Right cardiac atrium (tissue), 5 donors: ENCODE data around the gene PRAMEF18. TPM values are rescaled to one million over a fixed set of nuclear protein-coding genes. Genes with fewer than 3 reads are reported as not detected.

ENCODE experiments used
- polyA plus RNA-seq: library from polyadenylated mRNA; stranded (reverse); fragments of 200-250 nt; gene quantifications from one replicate; pipeline ENCODE4 v1.2.3, GENCODE V29; 2013
- total RNA-seq, 4 donors: library from RNA; stranded (reverse); fragmentation: NEBNext Ultra II Directional; extraction: Animal tissue kit (Norgen Biotek cat#: 25700); gene quantifications; one replicate each; pipeline ENCODE4 v1.2.1, GENCODE V29; 2021
- donor health status: healthy with polysubstance abuse.
- donor health status: DM: no; HTN: yes; CAD: no.
- donor health status: DM: no; HTN: no; CAD: no.
- donor health status: DM: no; HTN: yes; CAD: no; lungs with severe emphysema.
- donor health status: DM: yes; HTN: yes; CAD: no.

The PRAMEF18 gene
- total and polyA plus RNA-seq, 5 donors, result not detected

Other genes starting within 250 kb of the PRAMEF18 start
- gene PRAMEF27, start 169.6 kb downstream of the PRAMEF18 start, total RNA-seq, result not detected
- not detected for gene PRAMEF27, start 169.6 kb downstream of the PRAMEF18 start, polyA plus RNA-seq
- not detected for gene HNRNPCL3, start 165.4 kb downstream of the PRAMEF18 start, total RNA-seq
- not detected for gene HNRNPCL3, start 165.4 kb downstream of the PRAMEF18 start, polyA plus RNA-seq
- not detected for gene PRAMEF25, start 155.4 kb downstream of the PRAMEF18 start, total RNA-seq
- gene PRAMEF25, start 155.4 kb downstream of the PRAMEF18 start, polyA plus RNA-seq, result not detected
- gene HNRNPCL2, start 109.3 kb downstream of the PRAMEF18 start, total RNA-seq, result not detected
- gene HNRNPCL2, start 109.3 kb downstream of the PRAMEF18 start, polyA plus RNA-seq, result not detected
- gene PRAMEF26, start 70.1 kb downstream of the PRAMEF18 start, total RNA-seq, result not detected
- not detected for gene PRAMEF26, start 70.1 kb downstream of the PRAMEF18 start, polyA plus RNA-seq
- not detected for gene HNRNPCL4, start 60.5 kb downstream of the PRAMEF18 start, total RNA-seq
- not detected for gene HNRNPCL4, start 60.5 kb downstream of the PRAMEF18 start, polyA plus RNA-seq
- gene PRAMEF9, start 54.3 kb downstream of the PRAMEF18 start, total RNA-seq, result not detected
- not detected for gene PRAMEF9, start 54.3 kb downstream of the PRAMEF18 start, polyA plus RNA-seq
- not detected for gene PRAMEF13, start 24.7 kb downstream of the PRAMEF18 start, total RNA-seq
- gene PRAMEF13, start 24.7 kb downstream of the PRAMEF18 start, polyA plus RNA-seq, result not detected
- not detected for gene PRAMEF5, start 28.0 kb upstream of the PRAMEF18 start, total RNA-seq
- not detected for gene PRAMEF5, start 28.0 kb upstream of the PRAMEF18 start, polyA plus RNA-seq
- not detected for gene PRAMEF8, start 59.0 kb upstream of the PRAMEF18 start, total RNA-seq
- not detected for gene PRAMEF8, start 59.0 kb upstream of the PRAMEF18 start, polyA plus RNA-seq
- gene PRAMEF33, start 77.4 kb upstream of the PRAMEF18 start, total RNA-seq, result not detected
- not detected for gene PRAMEF33, start 77.4 kb upstream of the PRAMEF18 start, polyA plus RNA-seq
- not detected for gene PRAMEF15, start 89.4 kb upstream of the PRAMEF18 start, total RNA-seq
- not detected for gene PRAMEF15, start 89.4 kb upstream of the PRAMEF18 start, polyA plus RNA-seq
- gene PRAMEF14, start 121.0 kb upstream of the PRAMEF18 start, total RNA-seq, result not detected
- not detected for gene PRAMEF14, start 121.0 kb upstream of the PRAMEF18 start, polyA plus RNA-seq
- not detected for gene PRAMEF19, start 145.8 kb upstream of the PRAMEF18 start, total RNA-seq
- not detected for gene PRAMEF19, start 145.8 kb upstream of the PRAMEF18 start, polyA plus RNA-seq
- gene PRAMEF17, start 163.5 kb upstream of the PRAMEF18 start, total RNA-seq, result not detected
- gene PRAMEF17, start 163.5 kb upstream of the PRAMEF18 start, polyA plus RNA-seq, result not detected
- not detected for gene PRAMEF20, start 184.3 kb upstream of the PRAMEF18 start, total RNA-seq
- not detected for gene PRAMEF20, start 184.3 kb upstream of the PRAMEF18 start, polyA plus RNA-seq